Left ventricle myocardium inferior (tissue), 1 donor: Measurements from ENCODE around the gene GAL3ST2. TPM values are rescaled to one million over a fixed set of nuclear protein-coding genes. Genes with fewer than 3 reads are reported as not detected.

ENCODE experiments used
- DNase-seq: peaks from one replicate; pipeline ENCODE4 v3.0.0-alpha.2; 2020
- H3K27ac ChIP-seq: fragments of 200-600 bp; replicated peaks from 2 replicates; pipeline ENCODE4 v1.8.0; 2021
- H3K27me3 ChIP-seq: fragments of 200-600 bp; 2 replicates; pipeline ENCODE4 v1.8.0; 2021; ENCODE audit warnings: low read depth
- H3K36me3 ChIP-seq: fragments of 200-600 bp; 2 replicates; pipeline ENCODE4 v1.8.0; 2021
- H3K4me1 ChIP-seq: fragments of 200-600 bp; 2 replicates; pipeline ENCODE4 v1.8.0; 2021
- H3K4me3 ChIP-seq: fragments of 200-600 bp; 2 replicates; pipeline ENCODE4 v1.8.0; 2021; ENCODE audit warnings: mild to moderate bottlenecking, moderate library complexity
- H3K9me3 ChIP-seq: fragments of 200-600 bp; replicated peaks from 2 replicates; pipeline ENCODE4 v1.8.0; 2021
- intact Hi-C: fragments of 100-400 bp; cut with micrococcal nuclease; formaldehyde crosslinking; loops from one replicate; pipeline ENCODE4 v1.11.0; 2022
- total RNA-seq: library from RNA; stranded (reverse); fragmentation: NEBNext Ultra II Directional; extraction: Animal tissue kit (Norgen Biotek cat#: 25700); gene quantifications from one replicate; pipeline ENCODE4 v1.2.1, GENCODE V29; 2021
- TF ChIP-seq, protein P1 (sequence below): fragments of 200-600 bp; IDR thresholded peaks from 2 replicates; pipeline ENCODE4 v1.8.0; 2021; ENCODE audit warnings: antibody characterized with exemption, mild to moderate bottlenecking, borderline replicate concordance
- donor health status: DM: no; HTN: yes; CAD: no; lungs with severe emphysema.

Gene GAL3ST2
- total RNA-seq, 1 donor from 2014 or later = not detected

DNA sequence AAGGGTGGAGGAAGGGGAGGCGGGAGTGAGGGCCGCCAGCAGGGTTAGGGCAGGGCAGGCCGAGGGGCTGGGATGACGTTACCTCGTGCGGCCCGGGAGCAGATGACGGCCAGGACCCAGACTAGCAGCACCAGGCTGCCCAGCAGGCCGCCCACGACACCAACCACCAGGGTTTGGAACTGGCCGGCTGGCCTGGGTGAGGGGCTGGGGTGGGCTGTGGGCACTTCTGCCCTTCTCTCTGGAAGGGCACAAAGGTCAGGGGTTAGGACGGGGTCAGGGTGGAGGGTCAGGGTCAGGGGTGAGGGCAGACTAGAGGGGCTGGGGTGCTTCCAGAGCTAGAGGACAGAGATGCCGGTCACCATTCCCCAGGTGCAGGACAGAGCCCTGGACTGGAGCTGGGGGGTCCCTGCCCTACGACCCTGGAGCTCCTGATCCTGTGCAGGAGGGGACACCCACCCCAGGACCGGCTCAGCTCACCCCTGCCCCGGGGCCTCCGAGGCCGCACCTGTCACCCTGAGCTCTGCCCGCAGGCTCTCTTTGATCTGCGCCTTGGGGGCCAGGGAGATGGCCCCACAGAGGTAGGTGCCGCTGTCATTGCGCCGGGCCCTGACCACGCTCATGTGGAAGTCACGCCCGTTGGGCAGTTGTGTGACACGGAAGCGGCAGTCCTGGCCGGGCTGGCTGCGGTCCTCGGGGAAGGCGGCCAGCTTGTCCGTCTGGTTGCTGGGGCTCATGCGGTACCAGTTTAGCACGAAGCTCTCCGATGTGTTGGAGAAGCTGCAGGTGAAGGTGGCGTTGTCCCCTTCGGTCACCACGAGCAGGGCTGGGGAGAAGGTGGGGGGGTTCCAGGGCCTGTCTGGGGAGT lies 75.7 kb downstream of the GAL3ST2 start:
- DNase-seq = peak; percentile 13
- no peaks in the 10 kb centered on the region for H3K27me3 ChIP-seq
- TF ChIP-seq, protein P1, sequence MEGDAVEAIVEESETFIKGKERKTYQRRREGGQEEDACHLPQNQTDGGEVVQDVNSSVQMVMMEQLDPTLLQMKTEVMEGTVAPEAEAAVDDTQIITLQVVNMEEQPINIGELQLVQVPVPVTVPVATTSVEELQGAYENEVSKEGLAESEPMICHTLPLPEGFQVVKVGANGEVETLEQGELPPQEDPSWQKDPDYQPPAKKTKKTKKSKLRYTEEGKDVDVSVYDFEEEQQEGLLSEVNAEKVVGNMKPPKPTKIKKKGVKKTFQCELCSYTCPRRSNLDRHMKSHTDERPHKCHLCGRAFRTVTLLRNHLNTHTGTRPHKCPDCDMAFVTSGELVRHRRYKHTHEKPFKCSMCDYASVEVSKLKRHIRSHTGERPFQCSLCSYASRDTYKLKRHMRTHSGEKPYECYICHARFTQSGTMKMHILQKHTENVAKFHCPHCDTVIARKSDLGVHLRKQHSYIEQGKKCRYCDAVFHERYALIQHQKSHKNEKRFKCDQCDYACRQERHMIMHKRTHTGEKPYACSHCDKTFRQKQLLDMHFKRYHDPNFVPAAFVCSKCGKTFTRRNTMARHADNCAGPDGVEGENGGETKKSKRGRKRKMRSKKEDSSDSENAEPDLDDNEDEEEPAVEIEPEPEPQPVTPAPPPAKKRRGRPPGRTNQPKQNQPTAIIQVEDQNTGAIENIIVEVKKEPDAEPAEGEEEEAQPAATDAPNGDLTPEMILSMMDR = no peak
- H3K9me3 ChIP-seq = no peaks in the 10 kb centered on the region
- H3K36me3 ChIP-seq = no peaks in the 10 kb centered on the region
- intact Hi-C loops = no loop called here
- peaks cover 17% of the 10 kb centered on the region for H3K4me1 ChIP-seq
- no peak overlapping the region for H3K4me3 ChIP-seq
- no peak overlapping the region for H3K27ac ChIP-seq

- Histone ChIP-seq H3K4me1 (peaks cover 17% of the 10 kb centered on the region), H3K27ac (no peak overlapping the region), H3K9me3 (no peaks in the 10 kb centered on the region), H3K36me3 (no peaks in the 10 kb centered on the region), H3K4me3 (no peak overlapping the region), H3K27me3 (no peaks in the 10 kb centered on the region)
- intact Hi-C loops = no loop called here
- no peak for DNase-seq
- TF ChIP-seq, protein P1 = no peak
Measured at GRCh38 chr2:241852981-241853631, 76.5 kb downstream of the GAL3ST2 start.

Other genes with a start within 250 kb of the GAL3ST2 start
- gene BOK, start 218.1 kb upstream of the GAL3ST2 start, total RNA-seq = 2.4 TPM
- 68.8 TPM for gene THAP4, start 139.7 kb upstream of the GAL3ST2 start, total RNA-seq
- 39.9 TPM for gene ATG4B, start 139.1 kb upstream of the GAL3ST2 start, total RNA-seq
- 10.6 TPM for gene DTYMK, start 90.0 kb upstream of the GAL3ST2 start, total RNA-seq
- 20.0 TPM for gene ING5, start 74.8 kb upstream of the GAL3ST2 start, total RNA-seq
- 17.8 TPM for gene D2HGDH, start 42.2 kb upstream of the GAL3ST2 start, total RNA-seq
- gene NEU4, start 32.4 kb downstream of the GAL3ST2 start, total RNA-seq = not detected
- 3.3 TPM for gene PDCD1, start 82.1 kb downstream of the GAL3ST2 start, total RNA-seq
- not detected for gene RTP5, start 92.9 kb downstream of the GAL3ST2 start, total RNA-seq